Right atrium auricular region (tissue), 2 donors: ENCODE measurements around the gene MS4A10. TPM values are rescaled to one million over a fixed set of nuclear protein-coding genes. Genes with fewer than 3 reads are reported as not detected.

ENCODE experiments used
- DNase-seq: peaks from one replicate; pipeline ENCODE4 v3.0.0-alpha.2; 2019; ENCODE audit warnings: low spot score
- H3K27ac ChIP-seq, 2 donors: fragments of 200-600 bp; sonication (generic); 1 replicate in 1 of 2; 2 replicates in 1 of 2; pipeline ENCODE4 v1.5.1; 2016 to 2019
- H3K27me3 ChIP-seq, 2 donors: fragments of 200-600 bp; sonication (generic); one replicate each; pipeline versions ENCODE4 v1.5.1 to v1.6.0; 2017 to 2019
- H3K36me3 ChIP-seq: fragments of 200-600 bp; sonication (generic); one replicate; pipeline ENCODE4 v1.5.1; 2016
- H3K4me1 ChIP-seq, 2 donors: fragments of 200-600 bp; sonication (generic); one replicate each; pipeline versions ENCODE4 v1.5.1 to v1.6.0; 2017 to 2019
- H3K4me3 ChIP-seq, 2 donors: fragments of 200-600 bp; sonication (generic); 1 replicate in 1 of 2; 2 replicates in 1 of 2; pipeline ENCODE4 v1.5.1; 2017 to 2019; ENCODE audit warnings: mild to moderate bottlenecking in 1 of 2, moderate library complexity in 1 of 2
- H3K9me3 ChIP-seq, 2 donors: fragments of 200-600 bp; sonication (generic); one replicate each; pipeline ENCODE4 v1.5.1; 2019
- CTCF ChIP-seq, 2 donors: fragments of 200-600 bp; sonication (generic); IDR thresholded peaks; one replicate each; pipeline ENCODE4 v1.5.1; 2019; ENCODE audit warnings: antibody characterized with exemption in 2 of 2
- total RNA-seq, 2 donors: library from RNA; depleted of rRNA; stranded (reverse); fragments of >200 nt; gene quantifications; one replicate each; pipeline ENCODE4 v1.1.0, GENCODE V29; 2016

Gene MS4A10
- total RNA-seq, 2 donors from 2014 or later = not detected

GRCh38 chr11:60763692-60764369 is 21.3 kb upstream of the MS4A10 start:
- Histone ChIP-seq H3K9me3 (no peaks in the 10 kb centered on the region), H3K27me3 (no peaks in the 10 kb centered on the region), H3K36me3 (no peaks in the 10 kb centered on the region), H3K4me3 (no peak overlapping the region), H3K27ac (no peak overlapping the region), H3K4me1 (peaks cover 0 to 5% of the 10 kb centered on the region in 2 donors)
- TF ChIP-seq CTCF (IDR thresholded peaks at IDR 0.05) = no peak
- DNase-seq = no peak

GRCh38 chr11:60764879-60765278 is 20.3 kb upstream of the MS4A10 start:
- Histone ChIP-seq H3K27me3 (no peaks in the 10 kb centered on the region), H3K9me3 (no peaks in the 10 kb centered on the region), H3K36me3 (no peaks in the 10 kb centered on the region), H3K4me1 (peaks cover 0 to 2% of the 10 kb centered on the region in 2 donors), H3K4me3 (no peak overlapping the region), H3K27ac (no peak overlapping the region)
- no peak for TF ChIP-seq CTCF (IDR thresholded peaks at IDR 0.05)
- no peak for DNase-seq

GRCh38 chr11:60765355-60765754 is 19.8 kb upstream of the MS4A10 start:
- Histone ChIP-seq H3K36me3 (no peaks in the 10 kb centered on the region), H3K9me3 (no peaks in the 10 kb centered on the region), H3K27me3 (no peaks in the 10 kb centered on the region), H3K27ac (no peak overlapping the region), H3K4me1 (no peaks in the 10 kb centered on the region), H3K4me3 (no peak overlapping the region)
- TF ChIP-seq CTCF (IDR thresholded peaks at IDR 0.05) = no peak
- DNase-seq = no peak

GRCh38 chr11:60766547-60766946 is 18.6 kb upstream of the MS4A10 start:
- Histone ChIP-seq H3K27me3 (no peaks in the 10 kb centered on the region), H3K4me3 (no peak overlapping the region), H3K9me3 (no peaks in the 10 kb centered on the region), H3K27ac (no peak overlapping the region), H3K4me1 (no peaks in the 10 kb centered on the region), H3K36me3 (no peaks in the 10 kb centered on the region)
- TF ChIP-seq CTCF (IDR thresholded peaks at IDR 0.05) = no peak
- DNase-seq = no peak

- H3K27ac ChIP-seq = no peak overlapping the region
- no peaks in the 10 kb centered on the region for H3K4me1 ChIP-seq
- peak in 1 of 2 donors; percentile 46 for TF ChIP-seq CTCF (IDR thresholded peaks at IDR 0.05)
- H3K4me3 ChIP-seq = no peak overlapping the region
- no peaks in the 10 kb centered on the region for H3K27me3 ChIP-seq
- H3K36me3 ChIP-seq = no peaks in the 10 kb centered on the region
- H3K9me3 ChIP-seq = no peaks in the 10 kb centered on the region
- DNase-seq = no peak
These were observed 17.7 kb upstream of the MS4A10 start for GRCh38 chr11:60767388-60767811.

- H3K36me3 ChIP-seq = no peaks in the 10 kb centered on the region
- DNase-seq = no peak
- H3K27me3 ChIP-seq = no peaks in the 10 kb centered on the region
- no peak overlapping the region for H3K27ac ChIP-seq
- no peak overlapping the region for H3K4me3 ChIP-seq
- no peaks in the 10 kb centered on the region for H3K9me3 ChIP-seq
- H3K4me1 ChIP-seq = no peaks in the 10 kb centered on the region
- TF ChIP-seq CTCF (IDR thresholded peaks at IDR 0.05) = no peak
These were observed 16.9 kb upstream of the MS4A10 start for GRCh38 chr11:60768202-60768601.
